Hepatic stellate cell (primary cell): ENCODE measurements around the gene RAB39B.

Experiments
- DNase-seq: peaks from one replicate; pipeline ENCODE4 v3.0.0; 2011; ENCODE audit warnings: low spot score

The RAB39B gene

GRCh38 chrX:155215443-155216178 is 48.7 kb downstream of the RAB39B start:
- no peak for DNase-seq

GRCh38 chrX:155213731-155214130 is 50.6 kb downstream of the RAB39B start:
- no peak for DNase-seq

- no peak for DNase-seq
Observed at GRCh38 chrX:155211208-155211607, 53.1 kb downstream of the RAB39B start.
